HUES48 (cell line): Measurements from ENCODE around the gene MICAL2.

ENCODE experiments used
- H3K27ac ChIP-seq: one replicate; pipeline ENCODE4 v1.7.0; 2013; ENCODE audit warnings: low read depth, low read length, inconsistent platforms
- H3K27me3 ChIP-seq: 2 replicates; pipeline ENCODE4 v1.6.1; 2013; ENCODE audit warnings: mild to moderate bottlenecking, low read length; ENCODE audit not compliant: control insufficient read depth, insufficient read depth
- H3K36me3 ChIP-seq: 2 replicates; pipeline ENCODE4 v1.6.1; 2013; ENCODE audit warnings: low read length; ENCODE audit not compliant: control insufficient read depth, insufficient read depth
- H3K4me1 ChIP-seq: 2 replicates; pipeline ENCODE4 v1.6.1; 2013; ENCODE audit warnings: mild to moderate bottlenecking, low read length; ENCODE audit not compliant: control insufficient read depth, insufficient read depth
- H3K4me3 ChIP-seq: 2 replicates; pipeline ENCODE4 v1.5.1; 2013; ENCODE audit warnings: mild to moderate bottlenecking, low read depth, low read length
- H3K9ac ChIP-seq: 2 replicates; pipeline ENCODE4 v1.6.1; 2013; ENCODE audit warnings: mild to moderate bottlenecking, low read depth, low read length, moderate library complexity
- H3K9me3 ChIP-seq: 2 replicates; pipeline ENCODE4 v1.6.1; 2013; ENCODE audit warnings: low read length; ENCODE audit not compliant: control insufficient read depth, insufficient read depth

MICAL2 gene

DNA sequence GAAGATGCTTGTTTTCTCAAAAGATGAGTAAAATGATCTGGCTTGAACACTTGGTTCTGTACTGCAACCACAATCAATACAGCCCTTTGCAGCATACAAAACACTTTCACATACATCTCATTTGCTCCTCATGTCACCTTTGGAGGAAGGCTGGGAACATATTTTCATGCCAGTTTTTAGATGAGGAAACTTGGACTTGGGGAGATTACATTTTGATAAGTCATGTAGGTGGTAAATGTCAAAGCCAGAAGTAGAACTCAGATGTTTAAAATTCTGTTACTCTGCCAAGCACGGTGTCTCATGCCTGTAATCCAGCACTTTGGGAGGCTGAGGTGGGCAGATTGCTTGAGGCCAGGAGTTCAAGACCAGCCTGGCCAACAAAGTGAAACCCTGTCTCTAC is 121.8 kb downstream of the MICAL2 start:
- H3K9me3 ChIP-seq = no peaks in the 10 kb centered on the region
- H3K4me3 ChIP-seq = no peak overlapping the region
- H3K27me3 ChIP-seq = no peaks in the 10 kb centered on the region
- no peaks in the 10 kb centered on the region for H3K36me3 ChIP-seq
- no peak overlapping the region for H3K27ac ChIP-seq
- H3K4me1 ChIP-seq = no peaks in the 10 kb centered on the region
- H3K9ac ChIP-seq = no peak overlapping the region

DNA sequence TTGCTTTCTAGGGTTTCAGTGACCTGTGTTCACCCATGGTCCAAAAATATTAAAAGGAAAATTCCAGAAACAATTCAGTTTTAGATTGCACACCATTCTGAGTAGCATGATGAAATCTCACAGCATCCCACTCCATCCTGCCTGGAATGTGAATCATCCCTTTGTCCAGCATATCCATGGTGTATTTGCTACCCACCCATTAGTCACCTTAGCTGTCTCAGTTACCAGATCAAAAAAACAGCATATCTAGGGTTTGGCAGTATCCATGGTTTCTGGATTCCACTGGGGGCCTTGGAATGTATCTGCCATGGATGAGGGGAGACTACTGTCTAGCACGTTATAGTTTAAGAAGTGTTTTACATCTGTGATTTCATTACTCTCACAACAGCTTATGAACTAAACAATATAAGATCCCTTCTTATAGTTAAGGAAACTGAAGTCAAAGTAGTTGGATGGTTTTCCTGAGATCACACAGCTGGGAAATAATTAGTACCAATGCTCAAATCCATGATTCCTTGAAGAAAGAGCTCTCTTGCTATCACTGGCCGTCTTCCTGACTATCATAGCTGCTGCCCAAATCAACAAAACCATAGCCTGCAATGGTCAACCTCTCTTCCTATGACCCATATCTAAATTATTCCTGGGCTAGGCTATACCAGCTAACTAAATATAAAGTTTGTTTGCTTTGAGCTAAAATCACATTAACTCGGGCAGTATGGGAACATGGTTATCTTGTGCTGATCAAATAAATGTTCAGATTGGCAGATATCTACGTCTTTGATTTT is 122.6 kb downstream of the MICAL2 start:
- H3K27ac ChIP-seq = no peak overlapping the region
- no peaks in the 10 kb centered on the region for H3K27me3 ChIP-seq
- no peaks in the 10 kb centered on the region for H3K4me1 ChIP-seq
- no peaks in the 10 kb centered on the region for H3K9me3 ChIP-seq
- H3K9ac ChIP-seq = no peak overlapping the region
- no peaks in the 10 kb centered on the region for H3K36me3 ChIP-seq
- no peak overlapping the region for H3K4me3 ChIP-seq

DNA sequence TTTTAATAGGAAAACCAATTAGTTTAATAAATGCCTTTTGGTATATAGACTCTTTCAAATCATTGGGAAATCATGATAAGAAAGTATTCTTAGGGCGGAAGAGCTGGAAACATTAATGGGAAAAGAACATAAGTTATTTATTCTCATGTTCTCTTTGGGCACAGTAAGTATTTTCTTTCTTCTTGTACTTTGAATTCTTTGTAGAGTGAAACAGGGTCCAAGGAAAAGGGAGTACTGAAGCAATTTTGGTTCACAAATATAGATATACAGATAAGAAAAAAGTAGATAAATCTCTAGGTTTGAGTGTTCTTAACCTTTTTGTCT is 123.2 kb downstream of the MICAL2 start:
- H3K27me3 ChIP-seq = no peaks in the 10 kb centered on the region
- H3K9me3 ChIP-seq = no peaks in the 10 kb centered on the region
- H3K4me3 ChIP-seq = no peak overlapping the region
- H3K4me1 ChIP-seq = no peaks in the 10 kb centered on the region
- H3K9ac ChIP-seq = no peak overlapping the region
- no peaks in the 10 kb centered on the region for H3K36me3 ChIP-seq
- no peak overlapping the region for H3K27ac ChIP-seq

DNA sequence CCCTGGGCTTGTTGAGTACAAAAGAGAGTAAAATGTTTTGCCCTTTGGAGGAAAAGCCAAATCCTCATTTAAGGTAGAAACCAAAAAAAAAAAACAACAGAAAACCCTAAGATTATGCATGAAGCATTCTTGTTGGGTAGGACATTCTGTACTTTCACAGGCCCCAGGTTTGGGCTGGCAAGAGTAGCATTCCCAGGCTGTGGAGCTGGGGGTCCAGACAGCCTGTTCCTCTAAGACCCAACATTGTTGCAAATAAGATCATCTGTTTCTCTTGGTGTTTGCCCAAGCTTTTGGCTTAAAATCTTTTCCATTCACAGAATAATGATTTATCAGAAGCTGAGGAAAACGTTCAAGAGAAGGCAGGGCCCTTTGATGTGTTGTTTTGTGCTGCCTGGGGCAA is 123.8 kb downstream of the MICAL2 start:
- H3K9me3 ChIP-seq = no peaks in the 10 kb centered on the region
- no peak overlapping the region for H3K4me3 ChIP-seq
- no peak overlapping the region for H3K9ac ChIP-seq
- H3K27ac ChIP-seq = no peak overlapping the region
- H3K36me3 ChIP-seq = no peaks in the 10 kb centered on the region
- no peaks in the 10 kb centered on the region for H3K27me3 ChIP-seq
- no peaks in the 10 kb centered on the region for H3K4me1 ChIP-seq

DNA sequence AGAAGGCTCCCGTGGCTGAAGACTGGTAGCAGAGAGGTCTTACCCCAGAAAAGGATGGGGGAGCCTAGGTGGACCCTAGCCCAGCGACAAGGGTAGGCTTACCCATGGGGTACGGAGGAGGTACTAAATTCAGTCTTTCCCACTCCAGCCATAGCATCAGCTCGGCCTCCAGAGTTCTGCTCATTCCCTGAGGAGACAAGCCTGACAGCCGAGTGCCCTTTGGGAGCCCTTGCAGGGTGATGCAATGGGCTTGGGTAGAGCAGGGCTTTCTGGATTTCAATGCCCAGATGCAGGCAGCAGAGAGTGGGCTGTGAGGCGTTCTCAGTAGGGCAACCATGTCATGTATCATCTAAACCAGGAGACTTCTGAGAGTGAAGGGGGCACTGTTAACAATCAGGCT is 124.7 kb downstream of the MICAL2 start:
- Histone ChIP-seq H3K36me3 (no peaks in the 10 kb centered on the region), H3K9me3 (no peaks in the 10 kb centered on the region), H3K4me3 (no peak overlapping the region), H3K4me1 (no peaks in the 10 kb centered on the region), H3K9ac (no peak overlapping the region), H3K27ac (no peak overlapping the region), H3K27me3 (no peaks in the 10 kb centered on the region)

DNA sequence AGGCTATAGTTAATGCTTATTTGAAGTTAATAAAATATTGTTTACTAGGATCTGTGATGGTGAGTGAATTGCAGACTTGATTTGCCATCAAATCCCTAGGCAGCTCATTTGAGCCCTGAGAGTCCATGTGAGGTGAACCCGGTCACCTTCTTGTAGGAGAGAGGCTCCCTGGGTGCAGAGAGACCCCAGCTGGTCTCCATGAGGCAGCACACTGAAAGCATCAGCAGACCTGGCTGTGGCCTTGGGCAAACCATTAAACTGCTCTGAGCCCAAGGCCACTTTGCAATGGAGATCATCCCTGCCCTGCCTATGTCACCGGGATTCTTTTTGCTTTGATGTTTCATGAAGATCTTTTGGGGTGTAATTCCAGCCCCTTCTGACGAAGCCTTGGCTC is 125.2 kb downstream of the MICAL2 start:
- Histone ChIP-seq H3K4me1 (no peaks in the 10 kb centered on the region), H3K27ac (no peak overlapping the region), H3K36me3 (no peaks in the 10 kb centered on the region), H3K9me3 (no peaks in the 10 kb centered on the region), H3K27me3 (no peaks in the 10 kb centered on the region), H3K4me3 (no peak overlapping the region), H3K9ac (no peak overlapping the region)

DNA sequence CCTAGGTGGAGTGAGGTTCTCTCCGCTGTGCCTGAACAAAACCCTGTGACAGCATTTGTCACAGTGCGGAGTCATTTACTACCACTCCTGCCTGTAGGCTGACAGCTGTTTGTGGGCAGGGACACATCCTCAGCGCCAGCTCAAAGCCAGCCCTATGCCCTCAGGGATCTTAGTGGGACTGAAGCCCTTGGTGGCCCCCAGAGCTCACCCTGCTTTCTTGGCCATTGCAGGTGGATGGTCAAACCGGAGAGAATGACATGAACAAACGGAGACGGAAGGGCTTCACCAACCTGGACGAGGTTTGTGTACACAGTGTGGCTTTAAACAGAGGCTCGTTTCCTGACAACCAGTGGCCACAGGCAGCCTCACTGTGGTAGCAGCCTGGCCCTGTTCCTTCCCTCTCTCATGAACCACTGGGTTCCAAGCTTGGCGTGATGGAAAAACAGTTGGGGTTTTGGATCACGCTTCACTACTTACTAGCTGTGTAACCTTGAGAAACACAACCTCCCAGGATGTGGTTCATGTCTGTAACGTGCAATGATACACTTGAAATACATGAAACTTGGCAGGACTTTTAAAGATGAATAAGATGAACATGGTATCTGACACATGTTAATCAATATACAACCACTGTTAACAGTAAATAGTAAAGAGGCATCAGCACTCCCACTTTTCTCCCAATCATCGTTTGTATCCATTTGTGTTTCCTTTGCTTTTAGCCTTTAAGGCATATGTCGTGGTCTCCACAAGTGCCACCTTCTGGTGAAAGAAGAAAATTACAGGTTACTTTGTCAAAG is 125.8 kb downstream of the MICAL2 start:
- H3K4me3 ChIP-seq = no peak overlapping the region
- H3K27ac ChIP-seq = no peak overlapping the region
- no peaks in the 10 kb centered on the region for H3K27me3 ChIP-seq
- H3K9me3 ChIP-seq = no peaks in the 10 kb centered on the region
- no peaks in the 10 kb centered on the region for H3K4me1 ChIP-seq
- no peaks in the 10 kb centered on the region for H3K36me3 ChIP-seq
- no peak overlapping the region for H3K9ac ChIP-seq

DNA sequence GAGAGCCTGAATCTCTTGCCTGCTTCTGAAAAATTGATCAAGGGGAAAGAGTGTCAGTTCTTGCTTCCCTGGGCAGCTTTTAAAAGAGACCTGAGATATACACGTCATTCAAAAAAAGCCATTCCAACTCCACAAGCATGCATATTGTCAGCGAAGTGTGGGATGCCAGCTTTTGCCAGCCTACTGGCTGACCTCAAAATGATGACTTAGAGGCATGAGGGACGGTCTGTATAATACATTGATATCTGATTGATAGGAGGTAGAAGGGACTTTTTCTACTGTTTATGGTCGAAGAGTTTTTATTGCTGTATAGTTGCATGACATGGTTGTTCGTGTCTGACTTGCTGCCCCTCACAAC is 126.3 kb downstream of the MICAL2 start:
- H3K9ac ChIP-seq = no peak overlapping the region
- peaks cover 5% of the 10 kb centered on the region for H3K4me1 ChIP-seq
- H3K27me3 ChIP-seq = no peaks in the 10 kb centered on the region
- H3K36me3 ChIP-seq = no peaks in the 10 kb centered on the region
- H3K27ac ChIP-seq = no peak overlapping the region
- no peaks in the 10 kb centered on the region for H3K9me3 ChIP-seq
- H3K4me3 ChIP-seq = no peak overlapping the region

DNA sequence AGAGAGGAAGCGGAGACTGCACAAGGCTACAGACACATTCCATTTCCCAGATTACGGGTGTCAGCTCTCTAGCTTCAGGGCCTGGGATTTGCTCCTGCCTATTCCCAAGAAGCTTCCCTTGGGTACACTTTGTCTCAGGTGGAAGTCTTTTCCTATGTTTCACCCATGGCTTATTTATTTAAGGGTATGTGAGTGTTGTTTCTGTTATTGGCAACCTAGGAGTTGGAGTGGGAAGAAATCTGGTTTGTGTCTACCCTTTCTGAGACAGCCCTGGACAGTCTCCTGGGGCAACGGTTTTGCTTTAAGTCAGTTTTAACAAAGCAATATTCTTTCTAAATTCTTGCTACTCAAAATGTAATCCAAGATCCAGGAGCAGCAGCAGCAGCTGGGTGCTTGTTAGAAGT is 127.0 kb downstream of the MICAL2 start:
- Histone ChIP-seq H3K27ac (no peak overlapping the region), H3K36me3 (no peaks in the 10 kb centered on the region), H3K9ac (no peak overlapping the region), H3K27me3 (no peaks in the 10 kb centered on the region), H3K4me3 (no peak overlapping the region), H3K9me3 (no peaks in the 10 kb centered on the region), H3K4me1 (peaks cover 10% of the 10 kb centered on the region)

DNA sequence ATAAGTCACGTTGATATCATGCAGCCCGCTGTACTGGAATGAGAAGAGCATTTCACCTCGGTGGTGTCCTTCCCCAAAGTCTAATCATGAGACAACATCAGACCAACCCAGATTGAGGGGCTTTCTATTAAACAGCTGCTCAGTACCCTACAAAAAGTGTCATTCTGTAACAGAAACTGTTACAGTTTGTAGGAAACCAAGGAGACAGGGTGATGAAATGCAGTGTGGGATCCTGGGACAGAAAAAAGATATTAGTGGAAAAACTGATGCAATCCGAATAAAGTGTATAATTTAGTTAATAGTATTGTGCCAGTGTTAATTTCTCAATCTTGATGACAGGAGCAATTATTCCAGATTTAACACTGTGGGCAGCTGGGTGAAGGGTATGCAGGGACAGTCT is 128.0 kb downstream of the MICAL2 start:
- peaks cover 21% of the 10 kb centered on the region for H3K4me1 ChIP-seq
- H3K9ac ChIP-seq = no peak overlapping the region
- H3K27me3 ChIP-seq = no peaks in the 10 kb centered on the region; the same call in 1 of the 2 replicates
- H3K9me3 ChIP-seq = no peaks in the 10 kb centered on the region
- H3K27ac ChIP-seq = no peak overlapping the region
- H3K4me3 ChIP-seq = no peak overlapping the region
- no peaks in the 10 kb centered on the region for H3K36me3 ChIP-seq

DNA sequence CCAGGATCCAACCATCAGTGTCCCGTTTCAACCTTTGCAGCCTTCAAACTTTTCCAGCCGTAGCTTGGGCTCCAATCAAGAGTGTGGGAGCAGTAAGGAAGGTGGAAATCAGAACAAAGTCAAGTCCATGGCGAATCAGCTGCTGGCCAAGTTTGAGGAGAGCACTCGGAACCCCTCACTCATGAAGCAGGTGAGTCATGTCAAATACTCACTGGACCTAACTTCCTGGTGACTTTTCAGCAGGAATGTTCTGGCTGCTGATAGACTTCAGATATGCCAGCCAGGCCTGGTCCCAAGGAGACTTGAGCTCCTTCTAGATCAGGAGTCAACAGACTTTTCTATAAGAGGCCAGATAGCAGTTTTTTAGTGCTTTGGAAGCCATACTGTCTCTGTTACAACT is 129.0 kb downstream of the MICAL2 start:
- H3K27ac ChIP-seq = no peak overlapping the region
- H3K4me1 ChIP-seq = peaks cover 22% of the 10 kb centered on the region
- no peaks in the 10 kb centered on the region for H3K9me3 ChIP-seq
- H3K27me3 ChIP-seq = no peaks in the 10 kb centered on the region; the same call in 1 of the 2 replicates
- H3K36me3 ChIP-seq = no peaks in the 10 kb centered on the region
- H3K4me3 ChIP-seq = no peak overlapping the region
- no peak overlapping the region for H3K9ac ChIP-seq
